GM18498 (cell line): ENCODE results near the gene SHOX.
"Not testable (repeated sequence)": the region's sequence is repeated elsewhere in the genome, so short reads cannot be mapped to it uniquely, and the experiment has no call there.

ENCODE experiments used
- ATAC-seq: cut with Tn5 transposase; IDR thresholded peaks from one replicate; pipeline ENCODE4 v1.9.1; 2021; ENCODE audit warnings: mild to moderate bottlenecking, moderate library complexity; ENCODE audit not compliant: unreplicated experiment

The SHOX gene

DNA sequence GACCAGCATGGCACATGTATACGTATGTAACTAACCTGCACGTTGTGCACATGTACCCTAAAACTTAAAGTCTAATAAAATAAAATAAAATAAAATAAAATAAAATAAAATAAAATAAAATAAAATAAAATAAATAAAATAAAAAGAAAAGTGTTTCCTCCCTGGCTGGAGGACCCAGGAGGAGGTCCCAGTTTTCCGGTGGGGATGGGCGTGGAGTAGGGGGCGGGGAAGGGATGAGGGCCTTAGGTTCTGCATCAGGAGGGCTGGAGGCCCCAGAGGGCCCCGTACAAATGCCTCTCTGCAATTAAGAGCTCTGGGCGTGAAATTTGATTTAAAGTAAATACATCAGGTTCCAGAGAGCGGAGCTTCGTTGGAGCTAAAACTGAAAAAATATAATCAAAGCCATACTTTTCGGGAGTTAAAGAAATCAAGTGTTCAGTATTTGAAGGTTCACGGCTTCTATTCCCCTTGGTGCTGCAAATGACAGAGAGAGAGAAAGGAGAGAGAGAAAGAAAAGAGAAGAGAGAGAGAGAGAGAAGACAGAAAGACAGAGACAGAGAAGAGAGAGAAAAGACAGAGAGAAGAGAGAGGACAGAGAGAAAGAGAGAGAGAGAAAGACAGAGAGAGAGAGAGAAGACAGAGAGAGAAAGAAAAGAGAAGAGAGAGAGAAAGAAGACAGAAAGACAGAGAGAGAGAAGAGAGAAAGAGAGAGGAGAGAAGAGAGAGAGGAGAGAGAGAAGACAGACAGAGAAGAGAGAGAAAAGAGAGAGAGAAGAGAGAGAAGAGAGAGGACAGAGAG is 8.7 kb upstream of the SHOX start:
- ATAC-seq, result no peak

DNA sequence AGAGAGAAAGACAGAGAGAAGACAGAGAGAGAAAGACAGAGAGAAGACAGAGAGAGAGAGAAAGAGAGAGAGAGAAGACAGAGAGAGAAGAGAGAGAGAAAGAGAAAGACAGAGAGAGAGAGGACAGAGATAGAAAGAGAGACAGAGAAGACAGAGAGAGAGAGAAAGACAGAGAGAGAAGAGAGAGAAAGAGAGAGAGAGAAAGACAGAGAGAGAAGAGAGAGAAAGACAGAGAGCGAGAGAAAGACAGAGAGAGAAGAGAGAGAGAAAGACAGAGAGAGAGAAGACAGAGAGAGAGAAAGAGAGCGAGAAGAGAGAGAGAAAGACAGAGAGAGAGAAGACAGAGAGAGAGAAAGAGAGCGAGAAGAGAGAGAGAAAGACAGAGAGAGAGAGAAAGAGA is 7.8 kb upstream of the SHOX start:
- not testable (repeated sequence) for ATAC-seq

DNA sequence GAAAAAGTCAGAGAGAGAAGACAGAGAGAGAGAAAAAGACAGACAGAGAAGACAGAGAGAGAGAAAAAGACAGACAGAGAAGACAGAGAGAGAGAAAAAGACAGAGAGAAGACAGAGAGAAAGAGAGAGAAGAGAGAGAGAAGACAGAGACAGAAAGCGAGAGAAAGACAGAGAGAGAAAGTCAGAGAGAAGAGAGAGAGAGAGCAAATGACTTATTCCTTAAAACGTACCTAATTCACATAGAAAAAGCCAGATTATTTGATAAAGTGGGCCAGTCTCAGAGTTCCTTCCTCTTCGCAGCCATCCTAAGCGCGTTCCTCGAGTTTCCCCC is 7.4 kb upstream of the SHOX start:
- ATAC-seq, result no peak

DNA sequence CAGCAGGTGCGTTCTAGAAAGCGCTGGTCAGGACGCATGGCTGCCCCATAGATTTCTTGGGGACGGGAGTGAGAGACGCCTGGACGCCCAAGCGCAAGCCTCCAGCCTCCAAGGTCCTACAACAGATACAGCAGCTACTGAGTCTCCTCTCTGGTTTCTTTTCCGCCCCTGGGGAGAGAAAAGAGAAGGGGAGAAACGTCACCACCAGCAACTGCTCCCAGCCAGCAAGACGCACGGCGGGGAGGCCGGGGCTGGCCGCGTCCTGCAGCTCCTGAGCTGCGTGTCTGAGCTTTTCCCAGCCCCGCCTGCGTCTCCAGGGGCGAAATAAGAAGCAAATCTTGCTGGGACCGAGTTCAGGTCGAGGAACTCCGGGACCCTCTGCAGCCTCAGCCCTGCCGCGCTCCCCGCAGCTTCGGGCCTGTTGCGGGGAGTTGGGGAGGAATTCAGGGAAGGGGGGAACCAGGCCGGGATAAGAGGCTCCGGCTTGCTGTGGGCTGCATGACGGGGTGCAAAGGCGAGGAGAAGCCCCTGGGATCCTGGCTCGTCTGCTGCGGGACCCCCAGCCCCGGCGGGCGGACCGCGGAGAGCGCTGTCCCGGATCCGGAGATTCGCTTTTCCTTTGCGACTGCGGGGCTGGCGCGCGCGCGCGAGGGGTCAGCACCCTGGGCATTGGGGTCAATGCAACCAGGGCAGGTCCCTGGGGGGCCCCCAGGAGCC is 6.8 kb upstream of the SHOX start:
- no peak for ATAC-seq

DNA sequence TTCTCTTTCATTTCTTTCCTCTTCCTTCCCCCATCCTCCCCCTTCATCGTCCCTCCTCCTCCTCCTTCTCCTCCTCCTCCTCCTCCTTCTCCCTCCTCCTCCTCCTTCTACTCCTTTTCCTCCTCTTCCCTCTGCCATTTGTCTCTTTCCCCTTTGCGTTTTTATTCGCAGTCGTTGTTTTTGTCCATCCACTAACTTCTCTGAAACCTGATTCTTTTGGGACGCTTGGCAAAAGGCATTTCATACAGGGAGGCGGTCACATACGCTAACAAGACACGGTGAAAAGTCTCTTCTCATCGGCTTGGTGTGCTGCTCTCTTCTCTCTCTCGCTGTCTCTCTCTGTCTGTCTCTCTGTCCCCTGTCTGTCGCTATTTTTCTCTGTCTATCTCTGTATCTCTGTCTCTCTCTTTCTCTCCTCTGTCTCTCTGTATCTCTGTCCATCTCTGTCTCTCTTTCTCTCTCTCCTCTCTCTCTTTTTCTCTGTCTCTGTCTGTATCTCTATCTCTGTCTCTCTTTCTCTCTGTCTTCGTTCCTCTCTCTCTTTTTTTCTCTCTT is 5.4 kb upstream of the SHOX start:
- no peak for ATAC-seq

DNA sequence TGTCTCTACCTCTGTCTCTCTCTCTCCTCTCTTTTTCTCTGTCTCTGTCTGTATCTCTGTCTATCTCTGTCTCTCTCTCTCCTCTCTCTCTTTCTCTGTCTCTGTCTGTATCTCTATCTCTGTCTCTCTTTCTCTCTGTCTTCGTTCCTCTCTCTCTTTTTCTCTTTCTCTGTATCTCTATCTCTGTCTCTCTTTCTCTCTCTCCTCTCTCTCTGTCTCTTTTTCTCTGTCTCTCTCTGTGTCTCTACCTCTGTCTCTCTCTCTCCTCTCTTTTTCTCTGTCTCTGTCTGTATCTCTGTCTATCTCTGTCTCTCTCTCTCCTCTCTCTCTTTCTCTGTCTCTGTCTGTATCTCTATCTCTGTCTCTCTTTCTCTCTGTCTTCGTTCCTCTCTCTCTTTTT is 4.5 kb upstream of the SHOX start:
- ATAC-seq, result not testable (repeated sequence)

DNA sequence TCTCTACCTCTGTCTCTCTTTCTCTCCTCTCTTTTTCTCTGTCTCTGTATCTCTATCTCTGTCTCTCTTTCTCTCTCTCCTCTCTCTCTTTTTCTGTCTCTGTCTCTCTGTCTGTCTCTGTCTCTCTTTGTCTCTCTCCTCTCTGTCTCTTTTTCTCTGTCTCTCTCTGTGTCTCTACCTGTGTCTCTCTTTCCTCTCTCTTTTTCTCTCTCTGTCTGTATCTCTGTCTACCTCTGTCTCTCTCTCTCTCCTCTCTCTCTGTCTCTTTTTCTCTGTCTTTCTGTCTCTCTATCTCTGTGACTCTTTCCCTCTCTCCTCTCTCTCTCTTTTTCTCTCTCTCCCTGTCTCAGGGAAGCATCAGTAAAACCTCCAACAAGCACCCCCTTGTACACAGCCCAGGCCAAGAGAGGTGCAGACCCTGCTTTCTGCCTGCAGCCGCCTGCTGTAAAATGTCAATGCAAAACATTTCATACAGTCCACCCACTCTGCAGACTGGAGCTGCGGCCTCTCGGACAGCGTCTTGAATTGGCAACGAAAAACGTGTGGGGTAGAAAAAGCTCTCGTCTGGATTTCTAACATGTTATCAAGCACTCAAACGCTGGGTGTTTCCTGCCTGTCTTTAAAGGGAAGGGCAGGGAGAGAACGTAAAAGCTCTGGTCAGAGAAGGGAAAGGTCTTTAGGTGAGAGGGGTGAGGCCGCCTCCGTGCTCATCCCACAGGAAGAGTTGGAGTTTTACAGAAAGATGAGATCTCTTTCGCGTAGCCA is 3.7 kb upstream of the SHOX start:
- no peak for ATAC-seq

DNA sequence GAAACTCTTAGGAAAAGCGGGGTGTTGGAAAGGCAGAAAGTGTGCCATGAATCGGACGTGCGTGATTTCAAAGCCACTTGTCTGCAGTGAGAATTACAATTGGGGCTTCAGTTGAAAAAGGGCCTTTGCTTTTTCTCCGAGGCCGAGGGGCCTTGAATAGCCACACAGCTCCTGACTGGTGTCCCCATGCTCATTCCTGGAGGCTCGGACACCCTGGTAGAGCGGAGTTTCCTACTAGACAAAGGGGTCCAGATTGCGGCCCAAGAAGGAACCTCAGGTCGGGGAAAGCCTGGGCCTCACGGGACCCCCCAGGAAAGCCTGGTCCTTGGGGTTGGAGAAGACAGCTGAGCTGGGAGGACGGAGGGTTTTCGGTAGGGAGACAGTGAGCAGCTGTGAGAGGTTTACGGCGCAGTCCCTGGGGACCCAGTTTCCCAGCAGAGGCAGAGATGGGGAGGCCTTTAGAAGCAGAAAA is 3.0 kb upstream of the SHOX start:
- ATAC-seq, result no peak

DNA sequence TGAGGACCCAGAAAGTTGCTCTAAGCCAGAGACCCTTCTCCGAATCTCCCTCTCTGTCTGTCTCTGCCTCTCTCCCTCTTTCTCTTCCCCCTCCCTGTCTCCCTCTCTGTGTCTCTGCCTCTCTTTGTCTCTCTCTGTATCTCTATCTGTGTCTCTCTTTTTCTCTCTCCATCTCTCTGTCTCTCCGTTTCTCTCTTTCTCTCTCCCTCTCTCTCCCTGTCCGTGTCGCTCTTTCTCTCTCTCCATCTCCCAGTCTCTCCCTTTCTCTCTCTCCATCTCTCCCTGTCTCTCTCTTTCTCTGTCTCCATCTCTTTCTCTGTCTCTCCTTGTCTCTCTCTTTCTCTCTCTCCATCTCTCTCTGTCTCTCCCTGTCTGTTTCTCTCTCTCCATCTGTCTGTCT is 2.6 kb upstream of the SHOX start:
- no peak for ATAC-seq

DNA sequence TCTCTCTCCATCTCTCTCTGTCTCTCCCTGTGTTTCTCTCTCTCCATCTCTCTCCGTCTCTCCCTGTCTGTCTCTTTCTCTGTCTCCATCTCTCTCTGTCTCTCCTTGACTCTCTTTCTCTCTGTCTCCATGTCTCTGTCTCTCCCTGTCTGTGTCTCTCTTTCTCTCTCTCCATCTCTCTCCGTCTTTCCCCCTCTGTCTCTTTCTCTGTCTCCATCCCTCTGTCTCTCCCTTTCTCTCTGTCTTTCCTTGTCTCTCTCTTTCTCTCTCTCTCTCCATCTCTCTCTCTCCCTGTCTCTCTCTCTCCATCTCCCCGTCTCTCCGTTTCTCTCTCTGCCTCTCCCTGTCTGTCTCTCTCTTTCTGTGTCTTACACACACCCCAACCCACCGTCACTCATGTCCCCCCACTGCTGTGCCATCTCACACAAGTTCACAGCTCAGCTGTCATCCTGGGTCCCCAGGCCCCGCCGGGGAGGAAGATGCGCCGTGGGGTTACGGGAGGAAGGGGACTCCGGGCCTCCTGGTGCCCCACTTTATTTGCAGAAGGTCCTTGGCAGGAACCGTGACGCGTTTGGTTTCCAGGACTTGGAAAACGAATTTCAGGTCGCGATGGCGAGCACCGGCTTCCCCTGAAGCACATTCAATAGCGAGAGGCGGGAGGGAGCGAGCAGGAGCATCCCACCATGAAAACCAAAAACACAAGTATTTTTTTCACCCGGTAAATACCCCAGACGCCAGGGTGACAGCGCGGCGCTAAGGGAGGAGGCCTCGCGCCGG is 1.2 kb upstream of the SHOX start:
- ATAC-seq, result no peak

DNA sequence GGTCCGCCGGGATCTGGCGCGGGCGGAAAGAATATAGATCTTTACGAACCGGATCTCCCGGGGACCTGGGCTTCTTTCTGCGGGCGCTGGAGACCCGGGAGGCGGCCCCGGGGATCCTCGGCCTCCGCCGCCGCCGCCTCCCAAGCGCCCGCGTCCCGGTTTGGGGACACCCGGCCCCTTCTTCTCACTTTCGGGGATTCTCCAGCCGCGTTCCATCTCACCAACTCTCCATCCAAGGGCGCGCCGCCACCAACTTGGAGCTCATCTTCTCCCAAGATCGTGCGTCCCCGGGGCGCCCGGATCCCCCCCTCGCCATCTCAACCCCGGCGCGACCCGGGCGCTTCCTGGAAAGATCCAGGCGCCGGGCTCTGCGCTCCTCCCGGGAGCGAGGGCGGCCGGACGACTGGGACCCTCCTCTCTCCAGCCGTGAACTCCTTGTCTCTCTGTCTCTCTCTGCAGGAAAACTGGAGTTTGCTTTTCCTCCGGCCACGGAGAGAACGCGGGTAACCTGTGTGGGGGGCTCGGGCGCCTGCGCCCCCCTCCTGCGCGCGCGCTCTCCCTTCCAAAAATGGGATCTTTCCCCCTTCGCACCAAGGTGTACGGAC is 482 bp upstream of the SHOX start:
- ATAC-seq, result no peak

DNA sequence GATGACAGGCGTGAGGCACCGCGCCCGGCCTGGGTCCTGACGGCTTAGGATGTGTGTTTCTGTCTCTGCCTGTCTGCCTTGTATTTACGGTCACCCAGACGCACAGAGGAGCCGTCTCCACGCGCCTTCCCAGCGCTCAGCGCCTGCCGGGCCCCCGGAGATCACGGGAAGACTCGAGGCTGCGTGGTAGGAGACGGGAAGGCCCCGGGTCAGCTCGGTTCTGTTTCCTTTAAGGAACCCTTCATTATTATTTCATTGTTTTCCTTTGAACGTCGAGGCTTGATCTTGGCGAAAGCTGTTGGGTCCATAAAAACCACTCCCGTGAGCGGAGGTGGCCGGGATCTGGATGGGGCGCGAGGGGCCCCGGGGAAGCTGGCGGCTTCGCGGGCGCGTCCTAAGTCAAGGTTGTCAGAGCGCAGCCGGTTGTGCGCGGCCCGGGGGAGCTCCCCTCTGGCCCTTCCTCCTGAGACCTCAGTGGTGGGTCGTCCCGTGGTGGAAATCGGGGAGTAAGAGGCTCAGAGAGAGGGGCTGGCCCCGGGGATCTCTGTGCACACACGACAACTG is 1.3 kb downstream of the SHOX start:
- no peak for ATAC-seq

DNA sequence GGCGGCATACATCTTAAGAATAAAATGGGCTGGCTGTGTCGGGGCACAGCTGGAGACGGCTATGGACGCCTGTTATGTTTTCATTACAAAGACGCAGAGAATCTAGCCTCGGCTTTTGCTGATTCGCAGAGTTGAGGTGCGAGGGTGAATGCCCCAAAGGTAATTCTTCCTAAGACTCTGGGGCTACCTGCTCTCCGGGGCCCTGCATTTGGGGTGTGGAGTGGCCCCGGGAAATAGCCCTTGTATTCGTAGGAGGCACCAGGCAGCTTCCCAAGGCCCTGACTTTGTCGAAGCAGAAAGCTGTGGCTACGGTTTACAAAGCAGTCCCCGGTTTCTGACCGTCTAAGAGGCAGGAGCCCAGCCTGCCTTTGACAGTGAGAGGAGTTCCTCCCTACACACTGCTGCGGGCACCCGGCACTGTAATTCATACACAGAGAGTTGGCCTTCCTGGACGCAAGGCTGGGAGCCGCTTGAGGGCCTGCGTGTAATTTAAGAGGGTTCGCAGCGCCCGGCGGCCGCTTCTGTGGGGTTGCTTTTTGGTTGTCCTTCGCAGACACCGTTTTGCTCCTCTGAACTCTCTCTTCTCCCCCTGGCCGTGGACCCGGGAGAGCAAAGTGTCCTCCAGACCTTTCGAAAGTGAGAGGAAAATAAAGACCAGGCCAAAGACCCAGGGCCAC is 1.9 kb downstream of the SHOX start:
- ATAC-seq, result no peak

DNA sequence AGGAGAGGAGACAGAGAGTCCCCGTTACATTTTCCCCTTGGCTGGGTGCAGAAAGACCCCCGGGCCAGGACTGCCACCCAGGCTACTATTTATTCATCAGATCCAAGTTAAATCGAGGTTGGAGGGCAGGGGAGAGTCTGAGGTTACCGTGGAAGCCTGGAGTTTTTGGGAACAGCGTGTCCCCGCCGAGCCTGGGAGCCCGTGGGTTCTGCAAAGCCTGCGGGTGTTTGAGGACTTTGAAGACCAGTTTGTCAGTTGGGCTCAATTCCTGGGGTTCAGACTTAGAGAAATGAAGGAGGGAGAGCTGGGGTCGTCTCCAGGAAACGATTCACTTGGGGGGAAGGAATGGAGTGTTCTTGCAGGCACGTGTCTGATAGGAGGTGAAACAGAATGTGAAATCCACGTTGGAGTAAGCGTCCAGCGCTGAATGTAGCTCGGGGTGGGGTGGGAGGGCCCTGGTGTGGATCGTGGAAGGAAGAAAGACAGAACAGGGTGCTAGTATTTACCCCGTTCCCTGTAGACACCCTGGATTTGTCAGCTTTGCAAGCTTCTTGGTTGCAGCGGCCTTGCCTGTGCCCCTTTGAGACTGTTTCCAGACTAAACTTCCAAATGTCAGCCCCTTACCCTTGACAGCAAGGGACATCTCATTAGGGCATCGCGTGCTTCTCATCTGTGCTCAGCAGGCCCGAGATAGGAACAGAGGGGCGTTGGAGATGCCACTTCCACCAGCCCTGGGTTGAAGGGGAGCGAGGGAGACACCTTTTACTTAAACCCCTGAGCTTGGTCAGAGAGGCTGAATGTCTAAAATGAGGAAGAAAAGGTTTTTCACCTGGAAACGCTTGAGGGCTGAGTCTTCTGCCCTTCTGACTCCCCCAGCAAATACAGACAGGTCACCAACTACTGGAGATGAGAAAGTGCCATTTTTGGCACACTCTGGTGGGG is 2.7 kb downstream of the SHOX start:
- ATAC-seq, result no peak

DNA sequence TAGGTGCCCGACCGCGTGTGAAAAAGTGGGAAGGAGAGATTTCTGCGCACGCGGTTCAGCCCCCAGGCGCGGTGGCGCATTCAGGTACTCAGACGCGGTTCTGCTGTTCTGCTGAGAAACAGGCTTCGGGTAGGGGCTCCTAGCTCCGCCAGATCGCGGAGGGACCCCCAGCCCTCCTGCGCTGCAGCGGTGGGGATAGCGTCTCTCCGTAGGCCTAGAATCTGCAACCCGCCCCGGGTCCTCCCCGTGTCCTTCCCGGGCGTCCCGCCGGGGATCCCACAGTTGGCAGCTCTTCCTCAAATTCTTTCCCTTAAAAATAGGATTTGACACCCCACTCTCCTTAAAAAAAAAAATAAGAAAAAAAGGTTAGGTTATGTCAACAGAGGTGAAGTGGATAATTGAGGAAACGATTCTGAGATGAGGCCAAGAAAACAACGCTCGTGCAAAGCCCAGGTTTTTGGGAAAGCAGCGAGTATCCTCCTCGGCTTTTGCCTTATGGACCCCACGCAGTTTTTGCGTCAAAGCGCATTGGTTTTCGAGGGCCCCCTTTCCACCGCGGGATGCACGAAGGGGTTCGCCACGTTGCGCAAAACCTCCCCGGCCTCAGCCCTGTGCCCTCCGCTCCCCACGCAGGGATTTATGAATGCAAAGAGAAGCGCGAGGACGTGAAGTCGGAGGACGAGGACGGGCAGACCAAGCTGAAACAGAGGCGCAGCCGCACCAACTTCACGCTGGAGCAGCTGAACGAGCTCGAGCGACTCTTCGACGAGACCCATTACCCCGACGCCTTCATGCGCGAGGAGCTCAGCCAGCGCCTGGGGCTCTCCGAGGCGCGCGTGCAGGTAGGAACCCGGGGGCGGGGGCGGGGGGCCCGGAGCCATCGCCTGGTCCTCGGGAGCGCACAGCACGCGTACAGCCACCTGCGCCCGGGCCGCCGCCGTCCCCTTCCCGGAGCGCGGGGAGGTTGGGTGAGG is 3.7 kb downstream of the SHOX start:
- ATAC-seq, result no peak

DNA sequence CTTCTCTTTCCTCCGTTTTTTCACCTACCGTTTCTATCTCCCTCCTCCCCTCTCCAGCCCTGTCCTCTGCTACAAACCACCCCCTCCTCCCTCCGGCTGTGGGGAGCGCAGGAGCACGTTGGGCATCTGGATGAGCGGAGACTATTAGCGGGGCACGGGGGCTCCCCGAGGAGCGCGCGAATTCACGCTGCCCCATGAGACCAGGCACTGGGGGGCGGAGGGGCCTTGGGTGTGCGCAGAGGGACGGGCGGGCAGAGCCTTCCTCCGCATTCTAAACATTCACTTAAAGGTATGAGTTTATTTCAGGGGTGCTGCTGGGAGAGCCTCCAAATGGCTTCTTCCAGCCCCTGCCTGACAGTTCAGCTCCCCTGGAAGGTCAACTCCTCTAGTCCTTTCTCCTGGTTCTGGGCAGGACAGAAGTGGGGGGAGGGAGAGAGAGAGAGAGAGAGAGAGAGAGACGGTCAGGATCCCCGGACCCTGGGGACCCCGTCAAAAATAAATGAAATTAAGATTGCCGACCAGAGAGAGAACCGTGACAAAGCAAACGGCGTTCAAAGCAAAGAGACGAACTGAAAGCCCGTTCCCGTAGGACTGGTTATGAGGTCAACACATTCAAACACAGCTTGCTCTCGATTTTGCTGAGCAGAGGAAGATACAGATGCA is 5.0 kb downstream of the SHOX start:
- no peak for ATAC-seq
